VCaP (cell line): ENCODE data around the gene PSMD5.

Source experiments
- H3K27ac ChIP-seq: fragments of 450-650 bp; 2 replicates; pipeline ENCODE4 v1.5.1; 2017
- TF ChIP-seq, protein P1 (sequence below): fragments of 450-650 bp; conservative IDR thresholded peaks from 2 replicates; pipeline ENCODE4 v1.5.1; 2017; ENCODE audit warnings: mild to moderate bottlenecking, moderate library complexity

Gene PSMD5

DNA sequence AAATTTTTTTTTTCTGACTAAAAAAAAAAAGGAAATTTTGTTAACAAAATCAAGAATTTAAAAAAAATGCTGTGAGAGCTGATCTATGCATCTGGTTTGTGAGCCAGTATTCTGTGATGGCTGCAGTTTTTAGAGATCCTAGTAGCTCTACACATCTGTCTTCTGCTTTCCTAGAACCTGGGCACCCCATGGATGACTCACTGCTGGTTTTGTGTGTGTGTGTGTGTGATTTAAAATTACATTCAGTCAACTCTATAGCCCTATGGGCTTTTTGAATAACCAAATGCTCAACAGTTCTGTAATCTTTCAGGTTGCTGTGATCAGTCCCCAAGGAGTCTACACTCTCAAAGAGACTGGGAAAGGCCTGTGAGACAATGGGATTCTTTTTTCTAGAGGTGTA lies 2.5 kb upstream of the PSMD5 start:
- TF ChIP-seq, protein P1, sequence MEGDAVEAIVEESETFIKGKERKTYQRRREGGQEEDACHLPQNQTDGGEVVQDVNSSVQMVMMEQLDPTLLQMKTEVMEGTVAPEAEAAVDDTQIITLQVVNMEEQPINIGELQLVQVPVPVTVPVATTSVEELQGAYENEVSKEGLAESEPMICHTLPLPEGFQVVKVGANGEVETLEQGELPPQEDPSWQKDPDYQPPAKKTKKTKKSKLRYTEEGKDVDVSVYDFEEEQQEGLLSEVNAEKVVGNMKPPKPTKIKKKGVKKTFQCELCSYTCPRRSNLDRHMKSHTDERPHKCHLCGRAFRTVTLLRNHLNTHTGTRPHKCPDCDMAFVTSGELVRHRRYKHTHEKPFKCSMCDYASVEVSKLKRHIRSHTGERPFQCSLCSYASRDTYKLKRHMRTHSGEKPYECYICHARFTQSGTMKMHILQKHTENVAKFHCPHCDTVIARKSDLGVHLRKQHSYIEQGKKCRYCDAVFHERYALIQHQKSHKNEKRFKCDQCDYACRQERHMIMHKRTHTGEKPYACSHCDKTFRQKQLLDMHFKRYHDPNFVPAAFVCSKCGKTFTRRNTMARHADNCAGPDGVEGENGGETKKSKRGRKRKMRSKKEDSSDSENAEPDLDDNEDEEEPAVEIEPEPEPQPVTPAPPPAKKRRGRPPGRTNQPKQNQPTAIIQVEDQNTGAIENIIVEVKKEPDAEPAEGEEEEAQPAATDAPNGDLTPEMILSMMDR, result no peak
- H3K27ac ChIP-seq, result no peak overlapping the region

DNA sequence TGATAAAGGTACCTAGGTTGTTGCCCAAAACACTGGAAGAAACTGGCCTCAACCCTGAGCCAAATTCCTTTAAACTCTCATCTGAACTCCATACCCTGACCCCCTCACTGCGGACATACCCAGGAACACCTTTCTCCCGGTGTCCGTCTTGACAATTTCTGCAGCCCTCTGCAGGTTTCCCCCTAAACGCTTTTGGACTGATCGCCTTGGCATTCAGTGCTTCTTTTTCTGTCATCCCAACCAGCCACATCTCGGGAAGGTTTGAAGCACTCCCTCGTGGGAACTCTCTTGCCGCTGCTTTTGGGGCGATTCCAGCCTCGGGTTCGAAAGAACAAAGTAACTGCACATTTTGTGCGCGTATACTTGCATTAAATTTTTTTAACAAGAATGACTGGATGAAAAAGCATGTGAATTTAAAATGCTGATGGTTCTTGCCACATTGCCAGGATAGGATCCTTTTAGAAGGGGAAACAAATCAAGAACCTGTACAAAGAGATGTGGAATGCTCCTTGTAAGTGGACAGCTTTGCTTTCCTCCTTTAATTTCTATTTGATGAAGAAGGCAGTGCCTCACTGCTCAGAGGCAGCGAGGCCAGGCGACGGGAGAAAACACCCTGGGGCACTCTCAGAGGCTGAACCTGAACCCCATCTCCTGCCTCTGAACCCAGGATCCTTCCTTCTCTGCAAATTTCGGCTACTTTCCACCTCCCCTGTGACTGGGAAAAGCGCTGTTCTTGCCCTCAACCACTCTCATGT lies 615 bp downstream of the PSMD5 start:
- TF ChIP-seq, protein P1, result no peak
- peak overlapping the region; percentile 83 for H3K27ac ChIP-seq

DNA sequence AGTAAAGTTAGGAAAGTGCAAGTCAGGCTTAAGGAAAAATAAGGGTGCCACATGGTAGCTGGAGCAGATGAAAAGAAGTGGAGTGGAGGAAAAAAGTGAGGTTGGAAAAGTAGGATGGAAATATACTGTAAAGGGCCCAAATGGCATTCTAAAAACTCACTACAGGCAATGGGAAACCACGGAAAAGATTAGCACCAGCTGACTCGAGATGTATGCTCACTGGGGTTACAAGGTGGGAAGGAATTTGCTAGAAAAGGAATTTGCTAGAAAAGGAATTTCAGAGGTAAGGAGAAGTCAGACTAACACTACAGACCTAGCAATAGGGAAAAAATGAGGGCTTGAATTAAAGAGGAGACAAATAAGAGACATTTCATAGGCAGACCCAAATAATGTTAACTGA lies 3.6 kb downstream of the PSMD5 start:
- TF ChIP-seq, protein P1, result no peak
- no peak overlapping the region for H3K27ac ChIP-seq

DNA sequence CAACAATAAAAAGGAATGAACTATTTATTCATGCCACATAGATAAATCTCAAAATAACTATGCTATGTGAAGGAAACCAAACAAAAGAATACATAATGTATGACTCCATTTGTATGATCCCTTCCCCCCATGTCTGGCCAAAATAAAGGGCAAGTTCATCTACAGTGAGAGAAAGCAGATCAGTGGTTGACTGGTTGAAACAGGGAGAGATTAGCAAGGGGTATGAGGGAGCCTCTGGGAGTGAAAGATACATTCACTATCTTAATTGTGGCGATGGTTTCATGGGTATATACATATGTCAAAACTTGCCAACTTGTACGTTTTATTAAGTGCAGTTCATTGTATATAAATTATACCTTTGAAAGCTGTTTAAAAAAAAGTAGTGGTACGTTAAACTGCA lies 4.8 kb downstream of the PSMD5 start:
- no peak overlapping the region for H3K27ac ChIP-seq
- TF ChIP-seq, protein P1, result no peak

DNA sequence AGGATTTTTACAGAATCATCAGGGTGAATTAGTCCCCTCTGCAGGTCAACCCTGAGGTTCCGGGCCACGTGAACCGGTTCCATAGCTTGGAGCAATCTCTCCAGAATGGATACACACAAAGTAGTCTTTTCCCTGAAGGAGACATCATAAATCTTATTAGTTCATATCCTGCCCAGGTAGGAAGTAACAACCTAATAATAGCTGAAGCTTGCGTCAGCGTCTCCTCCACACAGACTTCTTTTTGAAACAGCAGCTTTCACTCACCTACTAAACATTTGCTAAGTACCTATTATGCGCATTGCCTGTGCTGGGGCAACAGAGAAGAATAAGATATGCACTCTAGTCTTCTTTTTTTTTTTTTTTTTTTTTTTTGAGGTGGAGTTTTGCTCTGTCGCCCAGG lies 9.4 kb downstream of the PSMD5 start:
- TF ChIP-seq, protein P1, result no peak
- H3K27ac ChIP-seq, result peak overlapping the region; percentile 76

DNA sequence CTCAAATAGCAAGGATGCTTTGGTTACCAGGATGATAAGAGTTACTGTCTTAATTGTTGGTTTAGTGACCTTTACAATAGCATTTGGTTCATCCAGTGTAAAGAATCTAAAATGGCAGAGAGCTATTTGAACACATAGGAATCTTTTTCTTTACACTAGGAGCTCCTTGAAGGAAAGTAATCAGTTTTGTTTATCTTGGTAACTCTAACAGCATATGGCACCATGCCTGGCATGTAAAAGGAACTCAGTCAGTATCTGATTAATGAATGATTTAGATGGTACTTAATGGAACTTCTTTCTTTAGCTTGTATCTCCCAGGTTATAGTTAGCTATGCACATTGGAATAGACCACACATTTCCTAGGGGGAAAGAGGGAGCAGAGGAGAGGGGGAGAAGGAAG lies 9.9 kb downstream of the PSMD5 start:
- peak overlapping the region; percentile 76 for H3K27ac ChIP-seq
- TF ChIP-seq, protein P1, result no peak

DNA sequence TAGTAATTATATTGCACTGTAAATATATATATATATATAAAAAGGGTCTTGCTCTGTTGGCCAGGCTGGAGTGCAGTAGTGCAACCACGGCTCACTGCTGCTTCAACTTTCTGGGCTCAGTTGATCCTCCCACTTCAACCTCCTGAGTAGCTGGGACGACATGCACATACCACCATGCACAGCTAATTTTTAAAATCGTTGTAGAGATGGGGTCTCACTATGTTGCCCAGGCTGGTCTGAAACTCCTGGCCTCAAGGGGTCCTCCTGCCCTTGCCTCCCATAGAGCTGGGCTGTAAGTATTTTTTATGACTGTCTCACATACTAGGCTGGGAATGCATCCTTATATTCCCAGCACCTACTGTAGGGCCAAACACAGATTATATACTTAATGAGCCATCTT lies 11.9 kb downstream of the PSMD5 start:
- TF ChIP-seq, protein P1, result no peak
- H3K27ac ChIP-seq, result no peak overlapping the region
